ENCODE data around the gene MLF2. TPM values are rescaled to one million over a fixed set of nuclear protein-coding genes. Genes with fewer than 3 reads are reported as not detected.
"Not testable (repeated sequence)": the region's sequence is repeated elsewhere in the genome, so short reads cannot be mapped to it uniquely, and the experiment has no call there.

Gene MLF2
- total RNA-seq, 2 donors from 2014 or later, result 59.4 to 76.5 TPM

DNA sequence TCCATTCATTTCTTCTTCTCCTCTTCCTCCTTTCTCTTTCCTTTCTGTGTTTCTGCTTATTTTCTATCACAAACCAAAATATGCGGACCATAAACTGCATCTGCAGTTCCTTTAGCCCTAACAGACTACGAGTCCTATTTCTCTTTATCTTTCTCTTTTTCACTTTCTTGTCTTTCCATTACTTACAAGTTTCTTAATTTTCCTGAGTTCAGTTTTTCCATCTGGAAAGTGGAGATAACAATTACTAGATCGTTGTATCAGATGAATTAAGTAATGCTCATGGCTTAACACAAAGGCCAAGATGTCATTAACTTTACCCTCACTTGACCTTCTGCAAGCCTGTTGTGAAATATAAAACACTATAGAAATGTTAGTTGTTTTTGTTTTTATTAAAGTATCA is 30.1 kb downstream of the MLF2 start:
- H3K4me3 ChIP-seq, result no peak overlapping the region
- H3K36me3 ChIP-seq (replicated peaks in 1 of 2; ENCODE audit: insufficient read depth in 1 of 2, low read depth in 2 of 2), result peaks cover 0 to 1% of the 10 kb centered on the region in 2 donors
- no peaks in the 10 kb centered on the region for H3K27me3 ChIP-seq
- H3K9me3 ChIP-seq, result no peaks in the 10 kb centered on the region
- no peak overlapping the region for H3K27ac ChIP-seq
- 79 to 82% methylated on average over 3 of the region's 3 CpGs for WGBS, 2 donors
- intact Hi-C loops (cut with DNase I), result no loop called here
- TF ChIP-seq, protein P1, sequence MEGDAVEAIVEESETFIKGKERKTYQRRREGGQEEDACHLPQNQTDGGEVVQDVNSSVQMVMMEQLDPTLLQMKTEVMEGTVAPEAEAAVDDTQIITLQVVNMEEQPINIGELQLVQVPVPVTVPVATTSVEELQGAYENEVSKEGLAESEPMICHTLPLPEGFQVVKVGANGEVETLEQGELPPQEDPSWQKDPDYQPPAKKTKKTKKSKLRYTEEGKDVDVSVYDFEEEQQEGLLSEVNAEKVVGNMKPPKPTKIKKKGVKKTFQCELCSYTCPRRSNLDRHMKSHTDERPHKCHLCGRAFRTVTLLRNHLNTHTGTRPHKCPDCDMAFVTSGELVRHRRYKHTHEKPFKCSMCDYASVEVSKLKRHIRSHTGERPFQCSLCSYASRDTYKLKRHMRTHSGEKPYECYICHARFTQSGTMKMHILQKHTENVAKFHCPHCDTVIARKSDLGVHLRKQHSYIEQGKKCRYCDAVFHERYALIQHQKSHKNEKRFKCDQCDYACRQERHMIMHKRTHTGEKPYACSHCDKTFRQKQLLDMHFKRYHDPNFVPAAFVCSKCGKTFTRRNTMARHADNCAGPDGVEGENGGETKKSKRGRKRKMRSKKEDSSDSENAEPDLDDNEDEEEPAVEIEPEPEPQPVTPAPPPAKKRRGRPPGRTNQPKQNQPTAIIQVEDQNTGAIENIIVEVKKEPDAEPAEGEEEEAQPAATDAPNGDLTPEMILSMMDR (IDR thresholded peaks at IDR 0.05), result no peak
- no peak for TF ChIP-seq POLR2A (IDR thresholded peaks at IDR 0.05)
- no peak for DNase-seq
- peaks cover 9% of the 10 kb centered on the region for H3K4me1 ChIP-seq
- no peak for ATAC-seq

DNA sequence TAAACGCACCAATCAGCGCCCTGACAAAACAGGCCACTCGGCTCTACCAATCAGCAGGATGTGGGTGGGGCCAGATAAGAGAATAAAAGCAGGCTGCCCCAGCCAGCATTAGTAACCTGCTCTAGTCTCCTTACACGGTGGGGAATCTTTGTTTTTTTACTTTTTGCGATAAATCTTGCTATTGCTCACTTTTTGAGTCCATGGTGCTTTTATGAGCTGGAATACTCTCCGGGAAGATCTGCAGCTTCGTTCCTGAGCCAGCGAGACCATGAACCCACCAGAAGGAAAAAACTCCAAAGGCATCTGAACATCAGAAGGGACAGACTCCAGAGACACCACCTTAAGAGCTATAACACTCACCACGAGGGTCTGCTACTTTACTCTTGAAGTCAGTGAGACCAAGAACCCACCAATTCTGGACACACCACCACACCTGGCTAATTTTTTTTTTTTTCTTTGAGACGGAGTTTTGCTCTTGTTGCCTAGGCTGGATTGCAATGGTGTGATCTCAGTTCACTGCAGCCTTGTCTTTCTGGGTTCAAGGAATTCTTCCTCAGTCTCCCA is 36.0 kb downstream of the MLF2 start:
- WGBS, 2 donors, result 72 to 81% methylated on average over 9 to 10 of the region's 10 CpGs
- DNase-seq (no peak), ATAC-seq (no peak)
- no peaks in the 10 kb centered on the region for H3K36me3 ChIP-seq (replicated peaks in 1 of 2; ENCODE audit: insufficient read depth in 1 of 2, low read depth in 2 of 2)
- no peaks in the 10 kb centered on the region for H3K27me3 ChIP-seq
- TF ChIP-seq, protein P1 (IDR thresholded peaks at IDR 0.05), result no peak
- TF ChIP-seq POLR2A (IDR thresholded peaks at IDR 0.05), result no peak
- H3K4me1 ChIP-seq, result no peaks in the 10 kb centered on the region
- no peak overlapping the region for H3K27ac ChIP-seq
- intact Hi-C loops (cut with DNase I), result no loop called here
- H3K4me3 ChIP-seq, result no peak overlapping the region
- no peaks in the 10 kb centered on the region for H3K9me3 ChIP-seq

DNA sequence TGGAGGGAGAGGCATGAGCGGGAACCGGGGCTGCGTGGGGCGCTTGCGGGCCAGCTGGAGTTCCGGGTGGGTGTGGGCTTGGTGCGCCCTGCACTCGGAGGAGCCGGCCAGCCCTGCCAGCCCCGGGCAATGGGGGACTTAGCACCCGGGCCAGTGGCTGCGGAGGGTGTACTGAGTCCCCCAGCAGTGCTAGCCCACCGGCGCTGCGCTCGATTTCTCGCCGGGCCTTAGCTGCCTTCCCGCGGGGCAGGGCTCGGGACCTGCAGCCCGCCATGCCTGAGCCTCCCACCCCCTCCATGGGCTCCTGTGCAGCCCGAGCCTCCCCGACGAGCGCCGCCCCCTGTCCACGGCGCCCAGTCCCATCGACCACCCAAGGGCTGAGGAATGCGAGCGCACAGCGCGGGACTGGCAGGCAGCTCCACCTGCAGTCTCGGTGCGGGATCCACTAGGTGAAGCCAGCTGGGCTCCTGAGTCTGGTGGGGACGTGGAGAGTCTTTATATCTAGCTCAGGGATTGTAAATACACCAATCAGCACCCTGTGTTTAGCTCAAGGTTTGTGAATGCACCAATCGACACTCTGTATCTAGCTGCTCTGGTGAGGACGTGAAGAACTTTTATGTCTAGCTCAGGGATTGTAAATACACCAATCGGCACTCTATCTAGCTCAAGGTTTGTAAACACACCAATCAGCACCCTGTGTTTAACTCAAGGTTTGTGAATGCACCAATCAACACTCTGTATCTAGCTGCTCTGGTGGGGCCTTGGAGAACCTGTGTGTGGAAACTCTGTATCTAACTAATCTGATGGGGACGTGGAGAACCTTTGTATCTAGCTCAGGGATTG is 36.7 kb downstream of the MLF2 start:
- H3K9me3 ChIP-seq; H3K4me1 ChIP-seq; H3K4me3 ChIP-seq; ATAC-seq; intact Hi-C loops (cut with DNase I); H3K36me3 ChIP-seq (replicated peaks in 1 of 2; ENCODE audit: insufficient read depth in 1 of 2, low read depth in 2 of 2); DNase-seq; H3K27me3 ChIP-seq; H3K27ac ChIP-seq: not testable (repeated sequence)
- WGBS, 2 donors, result 82% methylated on average over 27 of the region's 41 CpGs; no CpG with 5 or more reads in 1 of the 2 donors

DNA sequence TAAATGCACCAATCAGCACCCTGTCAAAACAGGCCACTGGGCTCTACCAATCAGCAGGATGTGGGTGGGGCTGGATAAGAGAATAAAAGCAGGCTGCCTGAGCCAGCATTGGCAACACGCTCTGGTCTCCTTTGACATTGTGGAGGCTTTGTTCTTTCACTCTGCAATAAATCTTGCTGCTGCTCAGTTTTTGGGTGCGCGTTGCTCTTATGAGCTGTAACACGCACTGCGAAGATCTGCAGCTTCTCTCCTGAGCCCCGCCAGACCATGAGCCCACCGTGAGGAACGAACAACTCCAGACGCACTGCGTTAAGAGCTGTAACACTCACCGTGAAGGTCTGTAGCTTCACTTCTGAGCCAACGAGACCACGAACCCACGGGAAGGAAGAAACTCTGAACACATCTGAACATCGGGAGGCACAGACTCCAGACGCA is 44.0 kb downstream of the MLF2 start:
- TF ChIP-seq, protein P1 (IDR thresholded peaks at IDR 0.05), result no peak
- TF ChIP-seq POLR2A (IDR thresholded peaks at IDR 0.05), result no peak
- H3K9me3 ChIP-seq, result no peaks in the 10 kb centered on the region
- no peak overlapping the region for H3K4me3 ChIP-seq
- H3K27me3 ChIP-seq, result no peaks in the 10 kb centered on the region
- H3K36me3 ChIP-seq (replicated peaks in 1 of 2; ENCODE audit: insufficient read depth in 1 of 2, low read depth in 2 of 2), result no peaks in the 10 kb centered on the region
- H3K27ac ChIP-seq, result no peak overlapping the region
- no peaks in the 10 kb centered on the region for H3K4me1 ChIP-seq
- intact Hi-C loops (cut with DNase I), result no loop called here
- 72 to 79% methylated on average over 14 to 16 of the region's 16 CpGs for WGBS, 2 donors
- DNase-seq (no peak), ATAC-seq (no peak)

DNA sequence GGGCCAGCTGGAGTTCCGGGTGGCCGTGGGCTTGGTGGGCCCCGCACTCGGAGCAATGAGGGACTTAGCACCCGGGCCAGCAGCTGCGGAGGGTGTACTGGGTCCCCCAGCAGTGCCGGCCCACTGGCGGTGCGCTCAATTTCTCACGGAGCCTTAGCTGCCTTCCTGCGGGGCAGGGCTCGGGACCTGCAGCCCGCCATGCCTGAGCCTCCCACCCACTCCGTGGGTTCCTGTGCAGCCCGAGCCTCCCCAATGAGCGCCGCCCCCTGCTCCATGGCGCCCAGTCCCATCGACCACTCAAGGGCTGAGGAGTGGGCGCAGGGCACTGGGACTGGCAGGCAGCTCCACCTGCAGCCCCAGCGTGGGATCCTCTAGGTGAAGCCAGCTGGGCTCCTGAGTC is 44.6 kb downstream of the MLF2 start:
- H3K4me1 ChIP-seq; H3K4me3 ChIP-seq; intact Hi-C loops (cut with DNase I); H3K27ac ChIP-seq; H3K36me3 ChIP-seq (replicated peaks in 1 of 2; ENCODE audit: insufficient read depth in 1 of 2, low read depth in 2 of 2); DNase-seq; H3K27me3 ChIP-seq; H3K9me3 ChIP-seq; ATAC-seq: not testable (repeated sequence)
- 81 to 93% methylated on average over 5 to 8 of the region's 21 CpGs for WGBS, 2 donors
